Vagina (tissue), 2 donors: ENCODE data around the gene MYEF2. TPM values are rescaled to one million over a fixed set of nuclear protein-coding genes. Genes with fewer than 3 reads are reported as not detected.

Source experiments
- DNase-seq, 2 donors: peaks; one replicate each; pipeline ENCODE4 v3.0.0-alpha.2; 2017; ENCODE audit errors: extremely low spot score in 2 of 2
- H3K27ac ChIP-seq: fragments of 200-600 bp; sonication (generic); one replicate; pipeline ENCODE4 v1.5.1; 2019
- H3K27me3 ChIP-seq: fragments of 200-600 bp; sonication (generic); one replicate; pipeline ENCODE4 v1.5.1; 2019
- H3K36me3 ChIP-seq, 2 donors: fragments of 200-600 bp; sonication (generic); one replicate each; pipeline ENCODE4 v1.5.1; 2017 to 2019
- H3K4me1 ChIP-seq: fragments of 200-600 bp; sonication (generic); one replicate; pipeline ENCODE4 v1.5.1; 2019
- H3K4me3 ChIP-seq, 2 donors: fragments of 200-600 bp; sonication (generic); 1 replicate in 1 of 2; 2 replicates in 1 of 2; pipeline ENCODE4 v1.5.1; 2016 to 2019
- H3K9me3 ChIP-seq: fragments of 200-600 bp; sonication (generic); one replicate; pipeline ENCODE4 v1.5.1; 2019
- POLR2A ChIP-seq, 2 donors: fragments of 450-650 bp; IDR thresholded peaks; one replicate each; pipeline ENCODE4 v1.6.1; 2017; ENCODE audit warnings: antibody characterized with exemption in 2 of 2, mild to moderate bottlenecking in 2 of 2, moderate library complexity in 2 of 2
- POLR2AphosphoS5 ChIP-seq, 2 donors: sonication (generic); formaldehyde crosslinking; IDR thresholded peaks; one replicate each; pipeline ENCODE4 v1.9.0; 2017; ENCODE audit warnings: antibody characterized with exemption in 2 of 2, mild to moderate bottlenecking in 2 of 2, low read depth in 1 of 2; ENCODE audit not compliant: insufficient read depth in 1 of 2
- intact Hi-C: fragments of 100-400 bp; cut with DNase I; formaldehyde crosslinking; loops from one replicate; pipeline ENCODE4 v1.15.1; 2023
- total RNA-seq: library from RNA; depleted of rRNA; stranded (reverse); fragments of >200 nt; gene quantifications from one replicate; pipeline ENCODE4 v1.2.3, GENCODE V29; 2016
- TF ChIP-seq, protein P1 (sequence below), 3 experiments: fragments of 450-650 bp in 2 of 3; fragments of 200-600 bp in 1 of 3; sonication (generic) in 1 of 3; IDR thresholded peaks; one replicate each; pipeline ENCODE4 v1.5.1; 2017 to 2019; ENCODE audit warnings: antibody characterized with exemption in 3 of 3, mild to moderate bottlenecking in 2 of 3, moderate library complexity in 2 of 3

Gene MYEF2, protein sequence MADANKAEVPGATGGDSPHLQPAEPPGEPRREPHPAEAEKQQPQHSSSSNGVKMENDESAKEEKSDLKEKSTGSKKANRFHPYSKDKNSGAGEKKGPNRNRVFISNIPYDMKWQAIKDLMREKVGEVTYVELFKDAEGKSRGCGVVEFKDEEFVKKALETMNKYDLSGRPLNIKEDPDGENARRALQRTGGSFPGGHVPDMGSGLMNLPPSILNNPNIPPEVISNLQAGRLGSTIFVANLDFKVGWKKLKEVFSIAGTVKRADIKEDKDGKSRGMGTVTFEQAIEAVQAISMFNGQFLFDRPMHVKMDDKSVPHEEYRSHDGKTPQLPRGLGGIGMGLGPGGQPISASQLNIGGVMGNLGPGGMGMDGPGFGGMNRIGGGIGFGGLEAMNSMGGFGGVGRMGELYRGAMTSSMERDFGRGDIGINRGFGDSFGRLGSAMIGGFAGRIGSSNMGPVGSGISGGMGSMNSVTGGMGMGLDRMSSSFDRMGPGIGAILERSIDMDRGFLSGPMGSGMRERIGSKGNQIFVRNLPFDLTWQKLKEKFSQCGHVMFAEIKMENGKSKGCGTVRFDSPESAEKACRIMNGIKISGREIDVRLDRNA
- total RNA-seq, result 7.1 TPM

DNA sequence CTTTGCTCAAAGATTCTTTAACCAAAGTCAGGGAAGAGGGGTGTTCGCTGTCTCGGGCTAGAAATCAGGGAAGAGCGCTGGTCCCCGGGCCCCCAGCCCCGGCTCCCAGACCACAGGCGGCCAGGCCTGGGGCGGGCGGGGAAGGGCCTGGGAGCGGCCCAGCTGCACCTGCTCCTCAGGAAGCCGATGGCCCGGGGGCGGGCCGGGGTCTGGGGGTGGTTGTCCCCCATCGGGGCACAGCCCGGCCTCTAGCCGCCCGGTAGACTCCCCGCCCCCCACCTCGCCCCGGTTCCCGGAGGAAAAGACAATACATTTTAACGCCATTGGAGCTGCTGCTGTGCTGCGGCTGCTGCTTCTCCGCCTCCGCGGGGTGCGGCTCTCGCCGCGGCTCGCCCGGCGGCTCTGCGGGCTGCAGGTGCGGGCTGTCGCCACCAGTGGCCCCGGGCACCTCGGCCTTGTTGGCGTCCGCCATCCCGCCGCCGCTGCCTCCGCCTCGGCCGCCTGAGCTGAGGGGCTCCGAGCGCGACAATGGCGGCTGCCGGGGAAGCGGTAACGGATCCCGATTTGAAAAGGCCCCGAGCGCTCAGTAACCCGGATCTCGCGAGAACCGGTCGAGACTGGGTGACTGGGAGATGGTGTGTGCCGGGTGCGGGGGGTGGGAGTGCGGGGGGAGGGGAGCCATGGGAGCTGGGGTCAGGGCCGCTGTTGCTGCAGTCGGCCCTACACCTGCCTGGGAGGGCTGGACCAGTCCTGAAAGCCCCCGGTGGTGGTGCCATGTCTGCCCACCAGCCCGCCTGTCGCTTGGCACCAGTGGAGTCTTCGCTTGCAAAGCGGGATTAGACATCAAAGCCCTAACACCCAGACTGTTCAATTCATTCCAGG is at the start of gene MYEF2:
MYEF2 (minus strand) TSS at position 530 of the 882 bp plus-strand sequence; CDS start at position 472, 58 bp downstream.
- Histone ChIP-seq H3K27ac (peak within 1 kb of the TSS; percentile 17), H3K9me3 (no peaks in the 10 kb centered on the region), H3K36me3 (no peaks in the 10 kb centered on the region), H3K27me3 (peaks cover 4% of the 10 kb centered on the region), H3K4me3 (peak within 1 kb of the TSS; percentile 46 to 47), H3K4me1 (peaks cover 13% of the 10 kb centered on the region)
- no peak for DNase-seq
- no peak for TF ChIP-seq POLR2A (IDR thresholded peaks at IDR 0.05)
- TF ChIP-seq, protein P1, sequence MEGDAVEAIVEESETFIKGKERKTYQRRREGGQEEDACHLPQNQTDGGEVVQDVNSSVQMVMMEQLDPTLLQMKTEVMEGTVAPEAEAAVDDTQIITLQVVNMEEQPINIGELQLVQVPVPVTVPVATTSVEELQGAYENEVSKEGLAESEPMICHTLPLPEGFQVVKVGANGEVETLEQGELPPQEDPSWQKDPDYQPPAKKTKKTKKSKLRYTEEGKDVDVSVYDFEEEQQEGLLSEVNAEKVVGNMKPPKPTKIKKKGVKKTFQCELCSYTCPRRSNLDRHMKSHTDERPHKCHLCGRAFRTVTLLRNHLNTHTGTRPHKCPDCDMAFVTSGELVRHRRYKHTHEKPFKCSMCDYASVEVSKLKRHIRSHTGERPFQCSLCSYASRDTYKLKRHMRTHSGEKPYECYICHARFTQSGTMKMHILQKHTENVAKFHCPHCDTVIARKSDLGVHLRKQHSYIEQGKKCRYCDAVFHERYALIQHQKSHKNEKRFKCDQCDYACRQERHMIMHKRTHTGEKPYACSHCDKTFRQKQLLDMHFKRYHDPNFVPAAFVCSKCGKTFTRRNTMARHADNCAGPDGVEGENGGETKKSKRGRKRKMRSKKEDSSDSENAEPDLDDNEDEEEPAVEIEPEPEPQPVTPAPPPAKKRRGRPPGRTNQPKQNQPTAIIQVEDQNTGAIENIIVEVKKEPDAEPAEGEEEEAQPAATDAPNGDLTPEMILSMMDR (IDR thresholded peaks at IDR 0.05), result no peak
- no peak for TF ChIP-seq POLR2AphosphoS5 (IDR thresholded peaks at IDR 0.05; ENCODE audit: insufficient read depth in 1 of 2, low read depth in 1 of 2)
- intact Hi-C loops, result no loop called here

DNA sequence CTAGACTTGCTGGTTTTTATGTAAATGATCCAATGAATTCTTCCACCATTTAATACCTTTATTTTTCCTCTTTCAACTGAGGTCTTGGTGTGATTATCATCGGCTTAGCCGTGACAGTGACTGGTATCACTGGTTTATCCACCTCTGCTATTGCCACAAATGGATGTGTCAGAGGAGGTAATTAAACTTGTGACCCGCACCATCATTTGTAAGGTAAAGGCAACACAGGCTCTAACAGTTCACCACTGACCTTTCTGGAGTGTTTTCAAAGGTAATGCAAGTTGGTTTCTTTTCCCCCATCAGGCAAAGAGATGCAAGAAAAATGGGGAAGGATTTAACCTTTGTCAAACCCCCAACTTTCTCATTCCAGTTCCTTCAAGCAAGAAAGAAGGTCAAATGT is 47.7 kb upstream of the MYEF2 start:
- no peaks in the 10 kb centered on the region for H3K9me3 ChIP-seq
- no peak for DNase-seq
- TF ChIP-seq POLR2A (IDR thresholded peaks at IDR 0.05) (no peak), POLR2AphosphoS5 (IDR thresholded peaks at IDR 0.05; ENCODE audit: insufficient read depth in 1 of 2, low read depth in 1 of 2) (no peak)
- TF ChIP-seq, protein P1 (IDR thresholded peaks at IDR 0.05), result no peak
- H3K27ac ChIP-seq, result no peak overlapping the region
- H3K27me3 ChIP-seq, result no peaks in the 10 kb centered on the region
- H3K4me1 ChIP-seq, result no peaks in the 10 kb centered on the region
- H3K4me3 ChIP-seq, result no peak overlapping the region
- no peaks in the 10 kb centered on the region for H3K36me3 ChIP-seq
- intact Hi-C loops, result no loop called here

DNA sequence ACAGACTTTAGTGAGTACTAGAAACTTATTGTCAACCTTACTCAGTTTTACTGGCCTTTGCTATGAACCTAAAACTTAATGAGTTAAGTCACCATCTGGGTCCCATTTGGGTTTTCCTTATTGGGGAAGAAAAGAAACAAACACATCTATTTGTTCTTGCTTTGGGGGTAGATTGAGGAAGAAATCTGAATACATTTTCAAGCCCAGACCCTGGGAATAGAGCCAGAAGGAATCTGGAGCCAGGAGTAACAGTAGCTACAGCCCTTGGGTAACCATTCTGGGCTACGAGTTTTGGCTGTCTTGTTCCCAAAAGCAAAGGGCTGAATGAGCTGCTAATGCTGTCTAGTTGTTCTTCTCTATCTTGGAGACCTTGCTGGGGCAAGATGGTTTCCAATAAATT is 44.5 kb upstream of the MYEF2 start:
- no peaks in the 10 kb centered on the region for H3K27me3 ChIP-seq
- no peak for DNase-seq
- no peaks in the 10 kb centered on the region for H3K36me3 ChIP-seq
- H3K9me3 ChIP-seq, result no peaks in the 10 kb centered on the region
- no peaks in the 10 kb centered on the region for H3K4me1 ChIP-seq
- TF ChIP-seq POLR2A (IDR thresholded peaks at IDR 0.05), result no peak
- TF ChIP-seq POLR2AphosphoS5 (IDR thresholded peaks at IDR 0.05; ENCODE audit: insufficient read depth in 1 of 2, low read depth in 1 of 2), result no peak
- TF ChIP-seq, protein P1 (IDR thresholded peaks at IDR 0.05), result no peak
- no peak overlapping the region for H3K4me3 ChIP-seq
- no peak overlapping the region for H3K27ac ChIP-seq
- intact Hi-C loops, result no loop called here

DNA sequence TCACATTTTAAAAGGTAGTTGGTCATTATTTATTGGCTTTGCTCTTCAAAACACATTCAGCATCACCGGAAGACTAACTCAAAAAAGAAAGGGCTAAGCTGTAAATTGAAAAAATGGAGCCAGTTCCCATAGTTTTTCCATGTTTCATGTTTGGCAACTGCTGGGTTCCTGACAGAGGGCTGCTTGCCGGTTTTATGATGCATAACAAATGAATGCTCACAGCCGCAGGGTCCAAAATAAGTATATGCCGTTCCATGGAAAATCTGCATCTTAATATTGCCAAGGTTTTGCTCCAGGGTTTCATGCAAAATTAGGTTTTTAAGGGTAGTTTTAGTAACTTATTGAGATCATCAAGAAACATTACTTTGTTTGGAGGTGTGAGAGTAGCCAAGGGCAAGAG is 43.8 kb upstream of the MYEF2 start:
- H3K36me3 ChIP-seq, result no peaks in the 10 kb centered on the region
- TF ChIP-seq POLR2AphosphoS5 (IDR thresholded peaks at IDR 0.05; ENCODE audit: insufficient read depth in 1 of 2, low read depth in 1 of 2), result no peak
- TF ChIP-seq POLR2A (IDR thresholded peaks at IDR 0.05), result no peak
- TF ChIP-seq, protein P1 (IDR thresholded peaks at IDR 0.05), result no peak
- H3K27me3 ChIP-seq, result no peaks in the 10 kb centered on the region
- no peak overlapping the region for H3K27ac ChIP-seq
- intact Hi-C loops, result no loop called here
- H3K4me3 ChIP-seq, result no peak overlapping the region
- no peaks in the 10 kb centered on the region for H3K9me3 ChIP-seq
- H3K4me1 ChIP-seq, result no peaks in the 10 kb centered on the region
- DNase-seq, result no peak
